Fibroblast of peridontal ligament (primary cell): ENCODE data around the gene ABCD3.
"Not testable (repeated sequence)": the region's sequence is repeated elsewhere in the genome, so short reads cannot be mapped to it uniquely, and the experiment has no call there.

ENCODE experiments used
- DNase-seq: peaks from one replicate; pipeline ENCODE4 v3.0.0-alpha.2; 2010; ENCODE audit errors: extremely low read depth

ABCD3 gene

GRCh38 chr1:94549706-94550105, 131.5 kb downstream of the ABCD3 start:
- no peak for DNase-seq

DNA sequence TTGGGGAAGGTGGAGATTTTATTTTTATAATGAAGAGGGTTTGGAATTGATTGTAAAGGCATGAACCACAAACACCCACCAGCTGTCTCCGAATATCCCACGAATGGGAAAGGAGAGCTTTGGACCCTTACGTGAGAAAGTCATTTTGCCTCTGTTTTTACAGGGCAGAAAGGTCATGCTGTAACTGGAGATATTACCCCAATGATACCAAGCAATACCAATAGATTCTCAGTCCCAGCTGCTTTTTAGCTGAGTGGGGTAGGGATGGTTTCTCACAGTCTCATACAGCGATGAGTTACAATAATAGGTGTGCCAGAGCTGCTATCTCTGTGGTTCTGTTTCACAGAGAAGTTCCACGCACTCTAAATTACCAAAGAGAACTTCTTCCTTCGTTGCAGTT, 132.2 kb downstream of the ABCD3 start:
- no peak for DNase-seq

- DNase-seq: no peak
These were observed 132.6 kb downstream of the ABCD3 start for GRCh38 chr1:94550800-94551241.

- no peak for DNase-seq
These were observed 133.3 kb downstream of the ABCD3 start for GRCh38 chr1:94551449-94551848.

DNA sequence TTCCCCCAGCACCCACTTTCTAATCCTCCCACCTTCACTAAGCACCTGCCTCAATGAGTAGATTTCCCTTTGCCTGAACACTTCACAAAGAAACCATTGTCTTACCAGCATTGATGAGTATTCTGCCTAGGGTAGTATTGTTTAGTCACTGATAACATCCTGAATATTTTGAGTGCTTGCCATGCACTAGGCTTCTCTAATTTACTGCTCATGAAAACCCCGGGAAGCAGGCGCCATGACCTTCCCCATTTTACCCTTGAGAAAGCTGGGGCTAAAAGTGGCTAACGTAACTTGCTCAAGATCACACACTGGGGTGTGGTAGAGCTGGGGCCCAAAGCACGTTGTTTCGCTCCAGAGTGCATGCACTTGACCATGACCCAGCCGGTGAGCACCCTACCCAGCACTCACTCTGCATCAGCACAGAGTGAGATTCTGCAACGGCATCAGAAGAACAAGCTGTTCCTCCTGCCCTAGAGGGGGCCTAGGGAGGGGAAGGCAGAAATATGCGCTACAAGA, 133.9 kb downstream of the ABCD3 start:
- DNase-seq: no peak

DNA sequence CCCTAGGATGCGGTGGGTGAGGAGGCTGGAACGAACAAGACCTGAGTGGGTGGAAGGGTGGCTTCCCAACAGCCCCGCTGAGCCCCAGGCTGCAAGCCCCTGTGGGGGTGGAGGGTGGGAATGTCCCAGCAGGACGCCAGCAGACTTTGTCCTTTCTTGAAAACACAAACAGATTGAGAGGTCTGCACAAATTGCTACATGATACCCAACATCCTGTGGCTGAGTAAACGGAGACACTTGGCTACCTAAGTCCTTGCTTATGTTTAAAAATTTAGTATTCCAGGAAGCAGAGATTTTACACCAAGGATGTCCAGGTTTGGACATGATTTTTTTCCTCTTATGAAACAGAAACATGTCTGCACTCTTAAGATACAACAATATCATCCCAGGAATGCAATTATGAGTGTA, 135.1 kb downstream of the ABCD3 start:
- DNase-seq: no peak

- DNase-seq: no peak
These were observed 135.7 kb downstream of the ABCD3 start for GRCh38 chr1:94553931-94554330.

DNA sequence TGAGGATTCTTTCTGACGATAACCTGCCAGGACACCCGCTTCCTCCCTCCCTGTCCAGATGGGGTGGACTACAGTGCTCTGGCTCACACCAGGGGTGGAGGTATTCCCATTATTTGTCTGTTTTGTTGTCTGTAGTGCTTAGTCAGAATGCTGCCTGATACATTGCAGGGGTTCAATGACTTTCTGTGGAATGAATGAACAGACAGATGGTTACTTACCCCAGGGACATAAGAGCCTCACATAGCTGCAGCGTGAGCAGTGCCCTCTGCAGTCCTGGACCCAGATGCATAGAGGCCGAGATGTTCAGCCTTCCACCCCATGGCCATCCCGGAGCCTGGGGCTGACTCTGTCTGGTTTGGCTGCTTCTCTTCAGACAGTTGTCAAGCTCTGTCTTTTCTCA, 136.4 kb downstream of the ABCD3 start:
- DNase-seq: no peak

DNA sequence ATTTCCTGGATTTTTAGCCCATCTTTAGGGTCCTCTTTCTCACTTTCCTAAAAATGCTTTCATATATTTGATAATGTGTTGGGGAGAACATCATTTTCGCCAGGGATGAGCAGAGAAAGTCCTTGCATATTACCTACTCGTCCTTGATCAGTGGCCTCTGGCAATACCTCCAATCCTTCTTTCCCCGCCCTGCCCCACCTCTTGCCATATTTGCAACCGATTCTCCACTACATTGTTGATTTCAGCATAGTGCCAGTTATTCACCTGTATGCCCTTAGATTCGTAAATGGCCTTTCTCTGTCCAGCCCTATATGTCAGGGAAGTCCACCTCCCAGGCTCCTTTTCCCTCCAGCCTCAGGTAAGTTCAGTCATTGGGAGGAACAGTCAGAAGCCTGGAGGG, 136.9 kb downstream of the ABCD3 start:
- DNase-seq: no peak

DNA sequence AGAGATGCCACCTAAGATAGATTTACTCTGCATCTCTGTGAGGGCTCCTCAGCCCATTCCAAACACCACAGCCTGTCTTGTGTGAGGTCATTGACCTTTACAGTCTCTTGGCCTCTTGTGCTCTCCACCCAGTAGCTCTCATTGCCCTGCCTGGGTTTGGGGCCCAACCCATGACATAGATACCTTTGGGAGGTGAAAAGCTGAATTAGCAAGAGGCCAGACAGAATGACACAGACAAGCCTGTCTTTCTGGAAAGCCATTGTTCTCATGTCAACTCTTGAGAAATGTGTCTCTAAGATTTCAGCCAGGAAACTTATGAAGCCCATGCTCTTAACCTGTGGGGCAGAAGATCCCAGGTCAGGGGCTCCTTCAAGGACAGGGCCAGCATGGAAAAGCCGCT, 141.7 kb downstream of the ABCD3 start:
- DNase-seq: no peak

GRCh38 chr1:94560333-94560732, 142.1 kb downstream of the ABCD3 start:
- peak; percentile 26 for DNase-seq

DNA sequence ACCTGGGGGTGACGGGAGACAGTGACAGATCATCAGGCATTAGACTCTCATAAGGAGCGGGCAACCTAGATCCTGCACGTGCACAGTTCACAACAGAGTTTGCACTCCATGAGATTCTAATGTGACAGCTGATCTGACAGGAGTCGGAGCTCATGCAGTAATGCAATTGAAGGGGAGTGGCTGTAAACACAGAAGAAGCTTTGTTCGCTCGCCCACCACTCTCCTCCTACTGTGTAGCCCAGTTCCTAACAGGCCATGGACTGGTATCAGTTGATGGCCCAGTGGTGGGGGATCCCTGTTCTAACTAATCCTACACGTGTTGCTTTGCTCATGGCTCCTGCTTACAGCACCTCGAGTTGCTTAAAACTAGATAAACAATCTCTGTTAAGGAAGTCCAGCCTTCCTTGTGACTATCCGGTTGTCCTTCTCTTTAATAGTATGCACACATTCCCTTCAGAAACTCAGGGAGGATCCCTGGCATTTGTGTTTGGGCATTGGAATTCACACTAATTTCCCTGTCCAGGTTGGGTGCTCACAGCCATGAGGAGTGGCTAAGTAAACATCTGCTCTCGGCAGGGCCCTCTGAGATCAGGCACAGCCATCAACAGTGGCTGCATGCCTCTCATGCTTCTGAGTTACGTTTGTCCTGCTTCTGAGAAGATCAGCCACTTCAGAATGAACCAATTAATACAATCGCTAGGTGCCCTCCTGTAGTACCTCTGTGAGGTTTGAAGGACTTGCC, 144.5 kb downstream of the ABCD3 start:
- no peak for DNase-seq

DNA sequence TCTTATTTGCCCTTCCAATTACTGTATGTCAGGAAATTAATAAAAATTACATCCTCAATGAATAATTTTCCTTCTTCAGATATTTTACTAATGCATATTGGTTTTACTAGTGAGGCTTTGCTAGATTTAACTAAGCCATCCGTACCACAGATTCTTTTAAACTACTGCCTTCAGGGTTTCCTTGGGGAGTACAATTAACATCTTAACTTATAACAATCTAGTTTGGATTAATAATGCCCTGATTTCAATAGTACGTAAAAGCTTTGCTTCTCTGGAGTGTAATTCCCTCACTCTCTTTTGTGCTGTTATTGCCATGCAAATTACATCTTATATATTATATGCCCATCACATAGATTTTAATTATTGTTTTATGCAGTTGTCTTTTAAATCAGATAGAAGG, 147.7 kb downstream of the ABCD3 start:
- no peak for DNase-seq

- not testable (repeated sequence) for DNase-seq
These were observed 148.2 kb downstream of the ABCD3 start for GRCh38 chr1:94566436-94566835.

- DNase-seq: not testable (repeated sequence)
These were observed 149.9 kb downstream of the ABCD3 start for GRCh38 chr1:94567975-94568607.
